AG09319 (cell line): ENCODE measurements around the gene NNMT.

Source experiments
- DNase-seq: peaks from one replicate; pipeline ENCODE4 v3.0.0-alpha.2; 2010; ENCODE audit warnings: low read depth; ENCODE audit errors: extremely low read depth
- CTCF ChIP-seq: IDR thresholded peaks from 2 replicates; pipeline ENCODE4 v1.5.1; 2011; ENCODE audit warnings: low read depth, mild to moderate bottlenecking, inconsistent platforms, low read length, moderate library complexity

Gene NNMT

GRCh38 chr11:114259124-114259526 lies 37.1 kb upstream of the NNMT start:
- DNase-seq: no peak
- TF ChIP-seq CTCF: no peak

GRCh38 chr11:114259551-114259983 lies 36.6 kb upstream of the NNMT start:
- TF ChIP-seq CTCF: no peak

GRCh38 chr11:114260077-114260476 lies 36.1 kb upstream of the NNMT start:
- DNase-seq: no peak
- no peak for TF ChIP-seq CTCF

More at GRCh38 chr11:114259551-114259983, 36.6 kb upstream of the NNMT start:
- DNase-seq: no peak

GRCh38 chr11:114260483-114260882 lies 35.7 kb upstream of the NNMT start:
- DNase-seq: no peak
- no peak for TF ChIP-seq CTCF

- DNase-seq: no peak
- TF ChIP-seq CTCF: no peak
Observed at GRCh38 chr11:114261791-114262190, 34.4 kb upstream of the NNMT start.

- peak; percentile 7 for DNase-seq
- peak; percentile 74 for TF ChIP-seq CTCF
Observed at GRCh38 chr11:114262681-114263512, 33.3 kb upstream of the NNMT start.

- no peak for TF ChIP-seq CTCF
- no peak for DNase-seq
Observed at GRCh38 chr11:114263513-114264170, 32.6 kb upstream of the NNMT start.
